ENCODE results near the gene STAT3. TPM values are rescaled to one million over a fixed set of nuclear protein-coding genes. Genes with fewer than 3 reads are reported as not detected.

The STAT3 gene
- total and polyA plus RNA-seq, 9 of the 15 experiments (the other 6 are each of a cell fraction or from before 2014, with no cell fraction given): 90.0 to 179 (median 114) TPM

DNA sequence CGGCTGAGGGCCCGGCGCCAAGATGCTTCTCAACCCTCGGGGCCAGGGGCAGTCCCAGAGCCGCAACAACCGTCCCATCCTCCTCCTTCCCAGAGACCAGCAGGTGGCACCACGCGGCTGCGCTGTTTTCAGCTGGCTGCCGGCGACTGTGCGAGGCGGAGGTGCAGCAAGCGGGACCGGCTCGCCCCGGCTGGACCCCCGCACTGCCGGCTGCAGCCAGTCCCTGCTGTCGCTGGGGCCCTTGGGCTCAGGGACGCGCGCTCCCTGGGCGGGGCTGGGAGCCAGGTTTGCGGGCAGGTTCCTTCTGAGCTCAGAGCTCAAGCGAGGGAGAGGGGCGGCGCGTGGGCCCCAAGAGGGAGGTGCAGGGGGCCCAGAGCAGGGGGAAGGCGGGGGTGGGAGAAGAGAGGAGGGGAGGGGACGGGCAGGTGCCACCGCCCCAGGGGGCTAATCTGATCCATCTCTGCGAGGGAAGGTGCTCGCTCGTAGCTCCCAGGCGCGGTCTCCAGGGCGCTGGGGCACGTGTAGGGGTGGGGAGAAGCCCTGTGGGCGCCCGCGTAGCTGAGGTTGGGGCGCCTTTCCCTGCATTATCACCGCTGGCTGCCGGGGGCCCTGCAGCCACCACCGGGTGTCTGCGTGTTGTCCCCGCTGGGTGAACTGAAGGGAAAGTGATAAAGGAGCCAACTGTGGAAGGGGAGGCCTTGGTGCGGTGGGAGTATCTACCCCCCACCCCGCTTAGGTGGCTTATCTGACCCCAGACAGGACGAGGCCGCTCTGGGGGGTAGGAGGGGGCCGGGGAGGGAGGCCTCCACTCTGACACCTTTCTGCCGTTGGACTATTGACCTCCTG is 75.7 kb downstream of the STAT3 start (continued):
- TF ChIP-seq FIP1L1 (IDR thresholded peaks at IDR 0.05; ENCODE audit: low read depth, low read length, poor library complexity, severe bottlenecking) (peak; percentile 95), PHF8 (IDR thresholded peaks at IDR 0.05; ENCODE audit: borderline replicate concordance, low read length) (peak; percentile 24; the same call in 1 of the 2 replicates), NFIC (IDR thresholded peaks at IDR 0.05) (peak; percentile 83)

DNA sequence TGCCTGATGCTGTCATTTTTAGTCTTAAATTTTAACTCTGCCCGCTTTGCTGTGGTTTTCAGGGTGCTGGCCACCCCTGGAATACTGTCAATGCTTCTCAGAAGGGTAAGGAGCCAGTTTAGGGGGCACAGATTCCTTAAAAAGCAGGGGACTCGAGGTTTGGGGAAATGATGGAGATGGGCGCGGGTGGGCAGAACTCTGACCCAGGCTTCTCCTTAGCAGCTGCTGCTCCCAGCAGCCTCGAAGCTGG is 76.3 kb downstream of the STAT3 start:
- Histone ChIP-seq H3K36me3 (ENCODE audit: control insufficient read depth, insufficient read depth, low read length) (peaks cover 82% of the 10 kb centered on the region), H3K4me3 (peak overlapping the region; percentile 13), H3K9ac (ENCODE audit: insufficient read depth in 1 of 2, low read depth in 2 of 2, low read length in 2 of 2) (peak overlapping the region; percentile 89 to 100), H3K27me3 (ENCODE audit: control insufficient read depth in 2 of 2, insufficient read depth in 2 of 2, low read length in 2 of 2) (no peaks in the 10 kb centered on the region), H4K20me1 (replicated peaks; ENCODE audit: control insufficient read depth, insufficient read depth, low read length) (no peaks in the 10 kb centered on the region), H3K9me1 (ENCODE audit: control insufficient read depth, insufficient read depth, low read length) (no peaks in the 10 kb centered on the region), H3K4me2 (ENCODE audit: insufficient read depth, low read length) (peak overlapping the region; percentile 61), H3K9me3 (replicated peaks; ENCODE audit: control insufficient read depth, insufficient read depth, low read depth, low read length) (no peaks in the 10 kb centered on the region), H2AFZ (ENCODE audit: low read depth, low read length) (no peak overlapping the region), H3K4me1 (replicated peaks in 1 of 2; ENCODE audit: control insufficient read depth in 2 of 2, insufficient read depth in 2 of 2, low read length in 2 of 2) (peaks cover 75 to 90% of the 10 kb centered on the region in 2 experiments), H3K27ac (ENCODE audit: extremely low read depth, low read depth, low read length) (peak overlapping the region; percentile 100), H3K79me2 (ENCODE audit: control insufficient read depth, insufficient read depth, low read length) (peaks cover 63% of the 10 kb centered on the region)
- WGBS (ENCODE audit: insufficient coverage, low coverage, missing lambda C conversion rate): 2% methylated on average over 5 of the region's 5 CpGs
- CTCF ChIA-PET (ENCODE audit: low intra/inter-chr PET ratio): interaction anchor here (0.5 to 1.5 kb wide), 3 partner anchors 90 to 217 kb away, joined by 3 read pairs; no protein-coding TSS in a partner anchor
- intact Hi-C loops (cut with micrococcal nuclease) (loop anchor here (1.0 to 10.0 kb wide), 4 partner anchors 8 to 87 kb away; no protein-coding TSS in a partner anchor), in situ Hi-C loops (cut with MboI) (no loop called here)
- DNase-seq (ENCODE audit: extremely low read depth in 1 of 4, low spot score in 3 of 4) (no peak), FAIRE-seq (no peak), ATAC-seq (no peak)
- no TSS peak for BruUV-seq (replicated peaks)
- POLR2A ChIA-PET: interaction anchor here (0.6 to 2.2 kb wide), 37 partner anchors 9 to 461 kb away, joined by 3 to 17 read pairs (median 4); partner anchors contain the start of genes CAVIN1, GHDC, KCNH4 and NAGLU
- TF ChIP-seq MEIS2 (IDR thresholded peaks at IDR 0.05; ENCODE audit: partially characterized antibody): no peak
- no peak for TF ChIP-seq IRF2 (CRISPR knock-in tag; IDR thresholded peaks at IDR 0.05)
- TF ChIP-seq MED1 (CRISPR knock-in tag; IDR thresholded peaks at IDR 0.05; ENCODE audit: borderline replicate concordance): no peak
- TF ChIP-seq PHF8 (IDR thresholded peaks at IDR 0.05; ENCODE audit: borderline replicate concordance, low read length): no peak
- no peak for TF ChIP-seq SIX5 (IDR thresholded peaks at IDR 0.05; ENCODE audit: borderline replicate concordance in 1 of 2, insufficient read depth in 1 of 2, low read depth in 1 of 2, low read length in 2 of 2)
- peak in 1 of 2 experiments; percentile 4 for TF ChIP-seq AFF1 (IDR thresholded peaks at IDR 0.05; ENCODE audit: low read depth in 1 of 2, partially characterized antibody in 2 of 2)
- no peak for TF ChIP-seq ZFP91 (CRISPR knock-in tag; IDR thresholded peaks at IDR 0.05)
- TF ChIP-seq XRCC5 (IDR thresholded peaks at IDR 0.05; ENCODE audit: low read depth, low read length): no peak
- TF ChIP-seq NFRKB (IDR thresholded peaks at IDR 0.05; ENCODE audit: low read depth): peak; percentile 42; the same call in 1 of the 2 replicates
- no peak for TF ChIP-seq ZKSCAN8 (CRISPR knock-in tag; IDR thresholded peaks at IDR 0.05)
- TF ChIP-seq ETV5 (CRISPR knock-in tag; IDR thresholded peaks at IDR 0.05; ENCODE audit: low read depth): no peak
